ENCODE measurements around the gene GOLGA6L10.

DNA sequence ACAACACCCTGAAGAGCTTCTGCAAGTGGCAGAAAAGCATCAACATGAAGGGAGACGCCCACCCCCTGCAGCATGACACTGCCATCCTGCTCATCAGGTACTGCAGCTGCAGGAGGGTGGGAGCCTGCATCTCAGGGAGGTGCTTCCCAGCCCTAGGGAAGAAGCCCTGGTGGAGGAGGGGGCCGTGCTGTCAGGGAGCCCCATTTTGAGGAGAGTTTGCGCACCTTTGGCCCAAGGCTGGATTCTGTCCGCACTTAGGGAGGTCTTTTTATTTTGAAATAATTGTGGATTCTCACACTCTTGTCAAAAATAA lies 44.5 kb downstream of the GOLGA6L10 start:
- TF ChIP-seq POLR2AphosphoS5 (IDR thresholded peaks at IDR 0.05) (no peak), POLR2A (IDR thresholded peaks at IDR 0.05) (no peak)
- TF ChIP-seq, protein P1, sequence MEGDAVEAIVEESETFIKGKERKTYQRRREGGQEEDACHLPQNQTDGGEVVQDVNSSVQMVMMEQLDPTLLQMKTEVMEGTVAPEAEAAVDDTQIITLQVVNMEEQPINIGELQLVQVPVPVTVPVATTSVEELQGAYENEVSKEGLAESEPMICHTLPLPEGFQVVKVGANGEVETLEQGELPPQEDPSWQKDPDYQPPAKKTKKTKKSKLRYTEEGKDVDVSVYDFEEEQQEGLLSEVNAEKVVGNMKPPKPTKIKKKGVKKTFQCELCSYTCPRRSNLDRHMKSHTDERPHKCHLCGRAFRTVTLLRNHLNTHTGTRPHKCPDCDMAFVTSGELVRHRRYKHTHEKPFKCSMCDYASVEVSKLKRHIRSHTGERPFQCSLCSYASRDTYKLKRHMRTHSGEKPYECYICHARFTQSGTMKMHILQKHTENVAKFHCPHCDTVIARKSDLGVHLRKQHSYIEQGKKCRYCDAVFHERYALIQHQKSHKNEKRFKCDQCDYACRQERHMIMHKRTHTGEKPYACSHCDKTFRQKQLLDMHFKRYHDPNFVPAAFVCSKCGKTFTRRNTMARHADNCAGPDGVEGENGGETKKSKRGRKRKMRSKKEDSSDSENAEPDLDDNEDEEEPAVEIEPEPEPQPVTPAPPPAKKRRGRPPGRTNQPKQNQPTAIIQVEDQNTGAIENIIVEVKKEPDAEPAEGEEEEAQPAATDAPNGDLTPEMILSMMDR (IDR thresholded peaks at IDR 0.05) = no peak
